Measurements from ENCODE around the gene TBC1D22A. TPM values are rescaled to one million over a fixed set of nuclear protein-coding genes. Genes with fewer than 3 reads are reported as not detected.

TBC1D22A gene
- total and polyA plus RNA-seq, 8 donors = 13.3 to 53.1 (median 21.5) TPM

- intact Hi-C loops (cut with DNase I; ENCODE audit: low total_unique reads) = no loop called here
- no peaks in the 10 kb centered on the region for H3K9me3 ChIP-seq
- H3K27ac ChIP-seq = peak overlapping the region; percentile 32 to 98 (median 97)
- peak overlapping the region in 2 of 4 donors; percentile 89 to 95 for H3K4me3 ChIP-seq
- H3K4me1 ChIP-seq = peaks cover 37 to 79% (median 74%) of the 10 kb centered on the region in 4 donors
- no peak for DNase-seq
- no peaks in the 10 kb centered on the region for H3K36me3 ChIP-seq
- TF ChIP-seq EP300 (IDR thresholded peaks at IDR 0.05) = no peak
- no peak for TF ChIP-seq POLR2AphosphoS5 (IDR thresholded peaks at IDR 0.05)
- no peak for TF ChIP-seq POLR2A (IDR thresholded peaks at IDR 0.05)
- TF ChIP-seq, protein P1, sequence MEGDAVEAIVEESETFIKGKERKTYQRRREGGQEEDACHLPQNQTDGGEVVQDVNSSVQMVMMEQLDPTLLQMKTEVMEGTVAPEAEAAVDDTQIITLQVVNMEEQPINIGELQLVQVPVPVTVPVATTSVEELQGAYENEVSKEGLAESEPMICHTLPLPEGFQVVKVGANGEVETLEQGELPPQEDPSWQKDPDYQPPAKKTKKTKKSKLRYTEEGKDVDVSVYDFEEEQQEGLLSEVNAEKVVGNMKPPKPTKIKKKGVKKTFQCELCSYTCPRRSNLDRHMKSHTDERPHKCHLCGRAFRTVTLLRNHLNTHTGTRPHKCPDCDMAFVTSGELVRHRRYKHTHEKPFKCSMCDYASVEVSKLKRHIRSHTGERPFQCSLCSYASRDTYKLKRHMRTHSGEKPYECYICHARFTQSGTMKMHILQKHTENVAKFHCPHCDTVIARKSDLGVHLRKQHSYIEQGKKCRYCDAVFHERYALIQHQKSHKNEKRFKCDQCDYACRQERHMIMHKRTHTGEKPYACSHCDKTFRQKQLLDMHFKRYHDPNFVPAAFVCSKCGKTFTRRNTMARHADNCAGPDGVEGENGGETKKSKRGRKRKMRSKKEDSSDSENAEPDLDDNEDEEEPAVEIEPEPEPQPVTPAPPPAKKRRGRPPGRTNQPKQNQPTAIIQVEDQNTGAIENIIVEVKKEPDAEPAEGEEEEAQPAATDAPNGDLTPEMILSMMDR (IDR thresholded peaks at IDR 0.05) = no peak
- WGBS, 5 donors = 75 to 87% (median 82%) methylated on average over 6 of the region's 6 CpGs
- H3K27me3 ChIP-seq = no peaks in the 10 kb centered on the region
Measured at GRCh38 chr22:46764140-46764680, 1.8 kb downstream of the TBC1D22A start.

GRCh38 chr22:46764779-46765485, 2.5 kb downstream of the TBC1D22A start:
- WGBS, 5 donors = 40 to 62% (median 58%) methylated on average over 6 of the region's 6 CpGs
- H3K4me3 ChIP-seq = peak overlapping the region in 1 of 4 donors; percentile 6
- H3K36me3 ChIP-seq = no peaks in the 10 kb centered on the region
- H3K27ac ChIP-seq = peak overlapping the region; percentile 70 to 98 (median 97)
- no peaks in the 10 kb centered on the region for H3K27me3 ChIP-seq
- peaks cover 37 to 81% (median 77%) of the 10 kb centered on the region in 4 donors for H3K4me1 ChIP-seq
- peak; percentile 73 to 86 for DNase-seq
- TF ChIP-seq POLR2AphosphoS5 (IDR thresholded peaks at IDR 0.05) = peak in 2 of 3 donors; percentile 75 to 78
- no peak for TF ChIP-seq EP300 (IDR thresholded peaks at IDR 0.05)
- TF ChIP-seq, protein P1 (IDR thresholded peaks at IDR 0.05) = no peak
- TF ChIP-seq POLR2A (IDR thresholded peaks at IDR 0.05) = no peak
- intact Hi-C loops (cut with DNase I; ENCODE audit: low total_unique reads) = no loop called here
- H3K9me3 ChIP-seq = no peaks in the 10 kb centered on the region

GRCh38 chr22:46766611-46767010, 4.2 kb downstream of the TBC1D22A start:
- intact Hi-C loops (cut with DNase I; ENCODE audit: low total_unique reads) = no loop called here
- no peaks in the 10 kb centered on the region for H3K9me3 ChIP-seq
- 92 to 96% (median 94%) methylated on average over 8 of the region's 8 CpGs for WGBS, 5 donors
- H3K27me3 ChIP-seq = no peaks in the 10 kb centered on the region
- peaks cover 30 to 85% (median 76%) of the 10 kb centered on the region in 4 donors for H3K4me1 ChIP-seq
- no peak for DNase-seq
- no peak overlapping the region for H3K4me3 ChIP-seq
- peak overlapping the region in 1 of 5 donors; percentile 93 for H3K27ac ChIP-seq
- no peaks in the 10 kb centered on the region for H3K36me3 ChIP-seq
- no peak for TF ChIP-seq EP300 (IDR thresholded peaks at IDR 0.05)
- TF ChIP-seq, protein P1 (IDR thresholded peaks at IDR 0.05) = no peak
- no peak for TF ChIP-seq POLR2AphosphoS5 (IDR thresholded peaks at IDR 0.05)
- TF ChIP-seq POLR2A (IDR thresholded peaks at IDR 0.05) = no peak

DNA sequence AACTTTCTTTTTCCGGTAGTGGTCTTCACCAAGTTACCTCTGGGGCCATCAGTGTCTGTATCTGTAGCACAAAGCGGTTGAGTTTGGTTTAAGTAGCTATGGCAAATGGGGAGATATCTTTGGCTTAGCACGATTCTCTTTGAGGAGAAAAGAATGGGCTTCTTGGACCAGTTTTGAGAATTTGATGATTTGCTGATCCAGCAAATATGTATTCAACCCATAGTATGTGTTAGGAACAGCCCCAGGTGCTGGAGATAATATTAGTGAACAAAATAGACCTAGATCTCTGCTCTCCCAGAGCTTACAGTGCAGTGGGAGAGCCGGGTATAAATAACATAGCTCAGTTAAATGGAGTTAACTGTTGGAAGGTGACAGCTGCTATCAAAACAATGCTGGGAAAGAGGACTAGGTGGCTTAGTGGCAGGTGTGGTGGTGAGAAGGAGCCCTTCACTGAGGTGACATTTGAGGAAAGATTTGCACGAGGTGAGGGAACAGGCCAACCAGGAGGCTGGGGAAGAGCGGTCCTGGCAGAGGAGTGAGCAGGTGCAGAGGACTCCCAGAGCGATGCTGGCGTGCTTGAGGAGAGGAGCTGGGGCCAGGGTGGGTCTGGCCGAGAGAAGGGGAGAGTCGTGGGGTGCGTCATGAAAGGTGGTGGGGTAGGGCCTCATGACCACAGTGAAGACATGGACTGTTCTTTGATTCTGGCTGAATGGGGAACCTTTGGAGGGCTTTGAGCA, 5.0 kb downstream of the TBC1D22A start:
- Histone ChIP-seq H3K27me3 (no peaks in the 10 kb centered on the region), H3K36me3 (no peaks in the 10 kb centered on the region), H3K9me3 (no peaks in the 10 kb centered on the region), H3K4me1 (peaks cover 25 to 82% (median 73%) of the 10 kb centered on the region in 4 donors), H3K4me3 (no peak overlapping the region), H3K27ac (peak overlapping the region in 4 of 5 donors; percentile 33 to 74 (median 59))
- DNase-seq = no peak
- TF ChIP-seq EP300 (IDR thresholded peaks at IDR 0.05) (no peak), POLR2AphosphoS5 (IDR thresholded peaks at IDR 0.05) (no peak), POLR2A (IDR thresholded peaks at IDR 0.05) (no peak)
- TF ChIP-seq, protein P1 (IDR thresholded peaks at IDR 0.05) = no peak
- WGBS, 5 donors = 85 to 95% (median 88%) methylated on average over 11 of the region's 11 CpGs
- intact Hi-C loops (cut with DNase I; ENCODE audit: low total_unique reads) = no loop called here
